NCI-H128 (cell line): Measurements from ENCODE around the gene ASB15.

ENCODE experiments used
- DNase-seq: peaks from one replicate; lab custom pipeline; 2025; ENCODE audit not compliant: unreplicated experiment; lab: John Stamatoyannopoulos, UW

The ASB15 gene

DNA sequence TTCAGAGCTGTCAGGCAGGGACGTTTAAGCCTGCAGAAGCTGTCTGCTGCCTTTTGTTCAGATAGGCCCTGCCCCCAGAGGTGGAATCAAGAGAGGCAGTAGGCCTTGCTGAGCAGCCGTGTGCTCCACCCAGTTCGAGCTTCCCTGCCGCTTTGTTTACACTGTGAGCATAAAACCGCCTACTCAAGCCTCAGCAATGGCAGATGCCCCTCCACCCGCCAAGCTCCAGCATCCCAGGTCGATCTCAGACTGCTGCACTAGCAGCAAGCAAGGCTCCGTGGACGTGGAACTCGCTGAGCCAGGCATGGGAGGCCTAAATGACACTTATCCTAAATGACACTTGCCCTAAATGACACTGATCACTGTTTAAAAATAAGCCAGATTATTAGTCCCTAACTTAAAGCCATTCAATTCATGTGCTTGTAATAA is 6.8 kb upstream of the ASB15 start:
- peak; percentile 19 for DNase-seq

DNA sequence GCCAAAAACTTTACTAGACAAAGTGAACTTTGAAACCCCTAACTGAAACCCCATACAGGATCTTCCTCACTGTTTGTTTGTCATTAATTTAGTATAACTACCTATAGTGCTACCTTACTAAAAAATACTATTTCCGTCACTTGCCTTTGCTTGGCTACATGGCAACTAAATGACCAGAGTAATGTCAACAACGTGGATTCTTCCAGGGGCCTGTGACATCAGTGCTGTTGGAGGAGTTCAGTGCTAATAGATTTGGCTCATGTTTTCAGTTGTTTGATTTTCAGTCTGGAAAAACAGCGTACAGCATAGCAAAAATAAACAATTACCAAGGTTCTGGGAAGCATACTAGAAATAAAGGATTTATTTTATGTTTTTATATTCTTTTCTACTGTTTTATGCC is 3.0 kb upstream of the ASB15 start:
- DNase-seq = no peak

DNA sequence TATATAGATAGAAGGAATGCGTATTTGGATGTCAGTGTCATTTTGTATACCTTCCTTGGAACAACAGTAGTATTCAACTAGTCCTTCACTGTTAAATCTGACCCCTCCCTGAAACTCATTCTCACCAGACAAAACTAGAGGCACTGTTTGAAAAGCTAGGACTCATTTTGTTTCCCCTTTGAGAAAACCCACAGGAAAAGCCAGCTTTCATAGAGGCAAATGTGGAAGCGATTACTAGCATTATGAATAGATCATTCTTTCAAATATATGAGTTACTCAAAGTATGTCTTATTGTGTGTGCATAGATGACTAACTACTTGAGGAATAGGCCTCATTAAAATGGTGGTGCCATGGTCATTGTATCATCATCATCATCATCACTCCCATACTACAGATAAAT is 1.9 kb upstream of the ASB15 start:
- no peak for DNase-seq

DNA sequence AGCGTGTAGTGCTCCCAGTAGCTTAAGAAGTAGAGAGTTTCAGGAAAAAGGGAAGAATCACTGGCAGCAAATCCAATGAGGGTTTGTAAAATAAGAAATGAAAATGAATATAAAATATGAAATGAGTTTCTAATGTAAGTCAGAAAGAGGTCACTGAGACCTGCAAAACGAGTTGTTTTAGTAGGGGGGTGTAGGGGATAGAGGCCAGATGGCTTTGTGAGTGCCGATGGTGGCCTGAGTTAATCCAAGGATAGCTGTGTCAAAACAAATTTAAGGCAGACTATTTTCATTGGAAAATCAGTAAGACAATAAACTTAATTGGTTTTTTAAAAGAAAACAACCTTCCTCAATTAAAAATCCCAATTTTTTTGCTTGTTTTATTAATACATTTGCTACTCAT is 745 bp upstream of the ASB15 start:
- no peak for DNase-seq

DNA sequence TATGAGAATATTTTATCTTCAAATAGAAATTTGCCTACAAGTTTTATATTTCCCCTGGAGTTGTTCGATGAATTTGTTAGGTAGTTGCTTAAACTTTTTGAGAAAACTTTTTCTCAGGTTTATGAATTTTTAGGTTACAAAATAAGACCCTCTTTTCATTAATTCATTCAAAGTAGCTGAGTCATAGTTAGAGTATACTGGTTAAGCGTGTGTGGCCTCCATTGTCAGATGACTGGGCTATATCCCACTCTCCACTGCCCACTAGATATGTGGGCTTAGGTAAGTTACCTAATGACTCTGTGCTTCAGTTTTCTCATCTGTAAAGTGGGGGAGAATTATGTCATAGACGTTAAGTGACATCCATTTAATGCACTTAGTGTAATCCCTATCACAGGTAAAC is 1.0 kb downstream of the ASB15 start:
- DNase-seq = no peak

DNA sequence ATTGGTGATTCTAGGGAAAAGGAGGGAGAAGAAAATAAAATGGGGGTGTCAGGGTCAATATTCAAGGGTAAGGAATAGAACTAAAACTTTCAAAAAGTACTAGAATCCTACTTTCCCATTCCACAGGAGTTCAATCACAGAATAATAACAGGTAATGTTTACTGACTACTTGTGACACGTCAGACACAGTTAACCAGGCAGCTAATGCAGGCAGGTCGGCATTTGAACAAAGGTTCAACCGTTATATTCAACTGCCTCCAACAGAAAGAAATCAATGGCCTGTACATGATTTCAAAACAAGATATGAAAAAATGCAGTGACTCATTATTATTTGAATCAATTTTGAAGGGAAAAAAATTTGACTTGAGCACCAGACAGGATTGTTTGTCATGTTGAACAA is 3.1 kb downstream of the ASB15 start:
- no peak for DNase-seq

DNA sequence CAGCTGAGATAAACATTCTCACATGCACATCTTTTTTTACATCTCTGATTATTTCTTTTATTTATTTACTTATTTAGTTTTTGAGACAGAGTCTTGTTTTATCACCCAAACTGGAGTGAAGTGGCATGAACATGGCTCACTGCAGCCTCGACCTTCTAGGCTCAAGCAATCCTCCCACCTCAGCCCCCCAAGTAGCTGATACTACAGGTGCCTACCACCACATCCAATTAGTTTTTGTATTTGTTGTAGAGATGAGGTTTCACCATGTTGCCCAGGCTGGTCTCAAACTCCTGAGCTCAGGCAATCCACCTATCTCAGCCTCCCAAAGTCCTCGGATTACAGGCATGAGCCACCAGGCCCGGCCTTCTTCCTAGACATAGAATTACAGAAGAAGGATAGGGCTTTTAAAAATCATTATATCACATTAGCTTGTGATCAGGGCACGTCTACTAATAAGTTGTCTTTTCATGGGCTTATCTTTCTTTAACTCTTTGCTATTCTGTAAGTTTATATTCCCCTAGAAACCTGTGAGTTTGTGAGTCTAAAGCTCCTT is 5.9 kb downstream of the ASB15 start:
- DNase-seq = no peak

DNA sequence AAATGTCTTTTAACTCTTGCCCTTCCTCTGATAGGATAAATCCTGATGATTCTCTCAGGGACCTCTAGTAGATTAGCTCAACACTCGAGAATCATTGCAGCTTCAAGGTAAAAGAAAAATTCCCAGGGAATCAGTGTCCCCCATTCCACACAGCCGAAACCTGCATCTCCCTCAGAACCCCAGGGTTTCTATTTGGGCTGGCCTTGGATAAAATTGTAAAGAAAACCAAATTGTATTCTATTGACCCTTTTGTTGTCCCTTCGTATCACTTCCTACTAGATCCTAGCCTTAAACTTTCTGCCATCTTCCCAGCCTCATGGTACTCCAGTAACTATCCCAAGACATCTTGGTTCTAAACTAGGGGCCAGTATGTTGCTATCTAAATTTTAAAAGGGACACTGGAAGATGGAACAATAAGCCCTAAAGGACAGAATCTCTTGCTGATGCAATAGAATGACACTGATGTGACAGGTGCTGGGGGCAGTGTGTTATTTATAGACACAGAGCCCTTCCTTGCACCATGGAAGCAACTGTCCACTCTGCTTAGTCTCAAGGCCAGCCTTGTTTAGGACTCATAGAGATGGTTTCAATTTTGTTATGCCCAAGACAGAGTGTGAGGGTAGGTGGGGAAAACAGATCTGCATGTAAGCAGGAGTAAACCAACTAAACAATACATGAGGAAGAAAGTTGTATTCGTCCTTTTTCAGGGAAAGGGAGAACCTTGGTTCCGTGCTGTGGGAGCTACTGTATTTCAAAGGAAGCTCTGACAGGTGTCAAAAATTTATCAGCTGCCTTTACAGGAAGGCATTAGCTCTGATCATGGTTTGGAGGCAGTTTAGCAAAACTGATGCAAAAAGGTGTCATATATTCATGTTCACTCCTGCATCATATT is 7.6 kb downstream of the ASB15 start:
- no peak for DNase-seq

DNA sequence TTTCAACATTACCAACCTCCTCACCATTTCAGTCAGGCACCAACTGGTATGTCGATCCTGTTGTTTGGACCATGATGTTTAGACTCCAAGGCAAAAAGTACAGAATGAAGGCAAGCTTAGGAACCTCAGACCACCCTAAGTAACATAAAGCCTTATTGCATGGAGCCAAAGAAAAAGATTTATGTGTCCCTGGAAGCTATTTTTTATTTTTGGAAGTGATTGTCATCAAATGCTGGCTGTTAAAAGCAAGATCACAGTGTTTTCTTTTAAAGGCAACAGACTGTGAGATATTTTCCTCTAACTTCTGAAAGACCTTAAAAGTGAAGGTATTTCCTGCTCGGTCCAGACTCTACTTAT is 8.2 kb downstream of the ASB15 start:
- DNase-seq = no peak

DNA sequence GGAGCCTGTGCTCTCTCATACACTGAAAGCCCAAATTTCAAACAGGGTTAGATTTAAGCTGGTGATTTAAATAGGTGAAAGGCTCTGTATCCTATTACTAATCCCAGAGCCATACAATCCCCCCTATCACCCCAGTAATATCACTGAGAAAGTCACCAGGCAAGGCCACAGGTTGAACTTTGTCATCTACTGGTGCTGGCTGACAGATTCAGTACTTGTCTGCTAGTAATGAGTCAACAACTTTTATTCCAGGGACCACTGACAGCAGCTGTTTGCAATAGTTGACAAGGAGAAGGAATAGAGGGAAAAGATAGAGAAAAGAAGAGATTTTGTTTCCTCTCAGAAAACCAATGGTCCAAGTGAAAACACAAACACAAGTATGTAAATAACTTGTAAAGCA is 10.4 kb downstream of the ASB15 start:
- no peak for DNase-seq

DNA sequence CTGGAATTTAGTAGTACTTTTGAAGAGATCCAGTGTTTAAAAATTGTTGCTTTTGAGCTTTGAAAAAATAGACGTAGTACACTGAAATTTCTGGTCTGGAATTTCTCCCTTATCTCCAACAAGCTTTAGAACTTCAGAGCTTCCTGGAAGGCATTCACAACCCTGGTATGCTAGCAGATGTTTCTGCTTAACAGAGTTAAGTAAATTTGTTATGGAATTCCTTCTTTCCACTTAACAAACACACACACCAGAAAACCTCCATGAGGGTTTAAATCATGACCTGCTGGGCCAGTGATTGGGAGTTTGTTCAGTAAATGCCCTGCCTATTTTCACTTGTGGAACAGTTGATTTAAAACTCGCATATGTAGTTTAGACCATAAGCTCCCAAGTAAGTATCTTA is 13.7 kb downstream of the ASB15 start:
- DNase-seq = no peak

DNA sequence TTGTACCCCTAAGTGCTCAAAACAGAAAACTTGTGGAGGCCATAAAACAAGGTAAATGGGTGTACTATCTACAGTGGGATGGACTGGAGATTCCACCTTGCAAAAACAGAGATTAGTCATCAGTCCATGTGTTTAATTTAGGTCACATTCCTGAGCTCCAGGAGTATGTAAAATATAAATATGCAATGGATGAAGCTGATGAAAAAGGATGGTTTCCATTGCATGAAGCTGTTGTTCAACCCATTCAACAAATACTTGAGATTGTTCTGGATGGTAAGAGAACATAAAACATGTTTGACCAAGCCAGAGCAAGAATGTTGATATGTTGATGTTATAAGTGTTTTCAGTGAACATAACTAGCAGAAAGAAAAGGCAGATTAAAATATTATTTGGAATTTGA is 14.6 kb downstream of the ASB15 start:
- DNase-seq = no peak

DNA sequence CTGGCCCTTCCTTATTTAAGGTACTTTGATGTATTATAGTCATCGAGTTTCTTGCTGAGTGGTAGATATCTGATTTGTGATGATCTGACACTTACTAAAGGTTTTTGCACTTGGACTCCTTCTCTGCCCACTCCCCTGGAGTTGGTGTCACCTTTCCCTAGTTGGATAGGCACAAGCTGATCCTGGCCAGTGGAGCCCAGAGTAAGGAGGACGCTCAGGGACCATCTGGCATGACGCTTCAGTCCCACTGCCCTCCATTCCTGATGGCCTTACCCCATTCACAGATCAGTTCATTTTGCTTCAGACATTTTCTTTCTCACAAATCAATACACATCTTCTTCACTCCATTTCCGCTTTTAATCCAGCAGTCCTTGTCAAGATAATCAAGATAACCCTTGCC is 20.1 kb downstream of the ASB15 start:
- no peak for DNase-seq

DNA sequence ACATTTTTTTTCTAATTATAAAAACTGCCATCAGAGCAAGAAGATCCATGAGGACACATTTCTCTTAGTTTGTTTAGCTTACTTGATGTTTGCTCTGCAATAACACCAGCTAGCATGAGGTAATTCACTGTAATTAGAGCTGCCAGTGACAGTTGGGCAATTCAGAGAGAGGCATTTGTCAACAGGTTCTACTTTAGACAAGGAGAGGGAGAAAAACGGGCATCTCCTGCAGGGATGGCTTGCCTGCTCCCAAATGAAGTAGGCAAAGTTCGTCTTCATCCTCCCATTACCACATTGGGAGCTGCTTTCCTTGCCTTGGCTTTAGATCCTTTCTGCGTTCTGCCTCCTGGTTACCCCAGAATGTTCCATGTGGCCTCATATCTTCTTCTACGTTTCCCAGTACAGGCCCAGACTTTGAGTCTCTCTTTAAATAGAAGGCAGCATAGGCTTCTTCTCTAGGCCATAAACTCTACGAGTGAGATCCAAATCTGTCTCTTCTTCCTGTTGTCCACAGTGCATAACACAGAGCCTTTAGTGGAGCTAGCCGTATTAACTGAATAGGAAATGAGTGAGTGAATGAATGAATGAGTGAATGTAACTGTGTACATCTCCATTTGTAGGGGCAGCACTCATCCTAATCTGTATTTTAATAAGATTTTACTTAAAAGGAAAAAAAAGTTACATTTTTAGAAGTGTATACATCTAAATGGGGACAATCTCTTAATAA is 21.2 kb downstream of the ASB15 start:
- DNase-seq = no peak

DNA sequence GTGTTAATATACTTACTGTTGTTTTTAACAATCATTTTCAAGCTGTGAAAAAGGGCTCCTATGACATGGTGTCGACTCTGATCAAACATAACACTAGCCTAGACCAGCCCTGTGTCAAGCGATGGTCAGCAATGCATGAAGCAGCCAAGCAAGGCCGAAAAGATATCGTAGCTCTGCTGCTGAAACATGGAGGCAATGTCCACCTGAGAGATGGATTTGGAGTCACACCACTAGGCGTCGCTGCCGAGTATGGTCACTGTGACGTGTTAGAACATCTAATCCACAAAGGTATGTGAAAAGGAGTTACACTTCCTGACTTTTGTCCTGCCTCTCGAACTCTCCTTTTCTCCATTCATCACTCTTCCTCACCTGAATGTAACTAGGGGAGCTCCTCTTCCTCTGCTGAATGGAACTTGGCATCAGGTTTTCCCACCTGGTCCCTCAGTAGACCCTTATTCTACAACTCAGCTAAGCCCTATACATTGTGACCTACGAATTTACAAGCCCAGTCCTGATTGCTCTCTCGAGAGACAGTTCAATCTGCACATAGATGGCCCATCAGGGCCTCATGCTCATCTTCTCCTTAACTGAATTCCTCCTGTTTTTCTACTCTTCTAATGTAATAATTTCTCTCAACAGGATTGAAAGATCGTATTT is 23.0 kb downstream of the ASB15 start:
- DNase-seq = no peak

DNA sequence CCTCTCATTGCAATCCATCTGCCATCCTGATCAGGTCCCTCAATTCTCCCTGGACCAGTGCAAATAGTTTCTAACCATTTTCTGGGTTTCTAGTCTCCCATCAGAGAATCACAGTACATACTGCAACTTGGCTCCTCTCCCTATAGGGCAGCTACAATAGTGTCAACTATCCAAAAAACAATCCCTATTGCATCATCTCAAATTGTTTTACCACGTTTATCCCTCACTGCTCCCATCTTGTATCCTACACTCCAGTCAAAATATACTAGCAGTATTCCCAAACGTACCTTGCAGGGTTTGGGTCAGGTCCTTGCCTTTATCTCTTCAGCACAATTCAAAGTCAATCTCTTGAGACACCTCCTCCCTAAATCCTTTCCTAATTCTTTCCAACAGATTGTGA is 23.6 kb downstream of the ASB15 start:
- DNase-seq = no peak

DNA sequence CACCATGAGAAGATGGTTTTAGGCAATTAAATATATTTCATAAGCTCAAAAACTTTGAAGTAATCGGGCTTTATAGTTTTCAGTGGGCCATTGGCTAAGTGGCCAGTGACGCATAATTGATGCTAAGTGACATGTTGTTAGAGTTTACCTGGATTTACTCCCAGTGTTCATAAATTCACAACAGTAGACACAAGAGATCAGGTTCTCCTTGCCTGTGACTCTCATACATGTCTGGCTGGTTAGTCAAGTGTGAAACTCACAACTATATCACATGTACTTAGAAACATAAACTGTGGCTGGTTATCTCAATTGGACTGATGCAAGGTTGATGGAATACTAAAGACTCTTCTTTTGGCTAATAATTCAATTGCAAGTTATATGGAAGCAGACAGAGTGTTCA is 26.2 kb downstream of the ASB15 start:
- no peak for DNase-seq

DNA sequence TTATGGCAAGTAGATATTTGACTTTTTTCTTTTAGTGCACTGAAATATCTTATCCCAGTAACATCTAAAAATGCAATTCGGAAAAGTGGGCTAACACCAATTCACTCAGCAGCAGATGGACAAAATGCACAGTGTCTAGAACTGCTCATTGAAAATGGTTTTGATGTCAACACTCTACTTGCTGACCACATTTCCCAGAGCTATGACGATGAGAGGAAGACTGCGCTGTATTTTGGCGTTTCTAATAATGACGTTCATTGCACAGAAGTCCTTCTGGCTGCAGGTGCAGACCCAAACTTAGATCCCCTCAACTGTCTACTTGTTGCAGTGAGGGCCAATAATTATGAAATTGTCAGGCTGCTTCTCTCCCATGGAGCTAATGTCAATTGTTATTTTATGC is 27.2 kb downstream of the ASB15 start:
- no peak for DNase-seq

DNA sequence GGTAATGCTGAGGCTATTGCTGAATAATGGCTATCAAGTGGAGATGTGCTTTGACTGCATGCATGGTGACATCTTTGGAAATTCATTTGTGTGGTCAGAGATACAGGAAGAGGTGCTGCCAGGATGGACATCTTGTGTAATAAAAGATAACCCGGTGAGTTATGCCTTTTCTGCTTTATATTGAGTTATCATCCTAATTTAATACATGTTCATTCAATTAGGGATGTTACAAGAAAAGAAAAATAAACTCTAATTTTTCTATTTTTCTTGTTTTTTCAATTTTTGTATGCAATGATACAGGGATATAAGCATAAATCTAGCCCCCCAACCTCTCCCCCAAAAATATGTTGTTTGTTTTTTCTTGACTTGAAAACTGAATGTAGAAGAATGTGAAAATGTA is 27.7 kb downstream of the ASB15 start:
- DNase-seq = no peak

DNA sequence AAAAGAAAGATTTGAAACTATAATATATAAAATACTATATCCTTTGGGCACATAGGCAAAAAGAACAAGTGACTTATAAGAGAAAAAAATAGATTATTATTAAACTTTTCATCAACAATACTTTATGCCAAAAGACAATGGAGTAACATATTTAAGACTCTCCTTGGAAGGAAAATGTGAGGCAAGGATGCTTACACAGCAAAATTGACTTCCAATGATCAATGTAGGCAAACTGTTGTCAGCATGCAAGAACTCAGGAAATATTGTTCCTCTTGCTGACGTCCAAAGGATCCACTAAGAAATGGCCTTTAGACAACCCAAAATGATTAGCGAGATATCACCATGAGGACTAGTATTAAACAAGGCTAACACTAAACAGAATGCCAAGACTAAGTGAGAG is 31.2 kb downstream of the ASB15 start:
- DNase-seq = no peak

DNA sequence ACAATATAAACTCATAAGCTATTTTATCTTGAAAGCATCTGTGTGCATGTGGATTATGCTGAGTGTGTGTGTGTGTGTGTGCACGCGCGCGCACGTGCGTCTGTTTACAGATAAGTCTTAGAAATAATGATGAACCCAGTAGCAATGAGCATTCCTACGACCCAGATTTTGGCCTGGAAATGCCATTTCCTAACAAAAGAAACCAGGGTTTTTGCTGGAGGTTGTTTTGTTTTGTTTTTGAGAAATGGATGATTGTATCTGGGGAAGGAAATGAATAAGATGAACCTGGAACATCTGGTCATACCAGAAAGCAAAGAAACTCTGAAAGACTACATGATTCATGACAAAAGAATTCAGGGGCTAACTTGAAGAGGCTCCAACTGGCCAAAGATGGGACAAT is 31.9 kb downstream of the ASB15 start:
- DNase-seq = no peak
